ENCODE measurements around the gene TBL1X. TPM values are rescaled to one million over a fixed set of nuclear protein-coding genes. Genes with fewer than 3 reads are reported as not detected.
"Not testable (repeated sequence)": the region's sequence is repeated elsewhere in the genome, so short reads cannot be mapped to it uniquely, and the experiment has no call there.

TBL1X gene
- total RNA-seq, 1 donor from 2014 or later = 6.5 TPM

GRCh38 chrX:9447906-9448305 lies 17.0 kb upstream of the TBL1X start:
- Mint-ChIP-seq H3K27me3 (ENCODE audit: unreplicated experiment) (peaks cover 2% of the 10 kb centered on the region), H3K36me3 (ENCODE audit: unreplicated experiment) (no peaks in the 10 kb centered on the region)

GRCh38 chrX:9456250-9457074 lies 8.4 kb upstream of the TBL1X start:
- Mint-ChIP-seq H3K36me3 (ENCODE audit: unreplicated experiment) (no peaks in the 10 kb centered on the region), H3K9me3 (ENCODE audit: unreplicated experiment) (no peaks in the 10 kb centered on the region), H3K4me1 (ENCODE audit: low read depth, unreplicated experiment) (no peaks in the 10 kb centered on the region), H3K4me3 (ENCODE audit: unreplicated experiment) (no peak overlapping the region), H3K27ac (ENCODE audit: unreplicated experiment) (no peak overlapping the region), H3K27me3 (ENCODE audit: unreplicated experiment) (no peaks in the 10 kb centered on the region)
- DNase-seq = no peak
- no peak for TF ChIP-seq CTCF (IDR thresholded peaks at IDR 0.05; ENCODE audit: partially characterized antibody, unreplicated experiment)

More at GRCh38 chrX:9447906-9448305, 17.0 kb upstream of the TBL1X start:
- no peak for TF ChIP-seq CTCF (IDR thresholded peaks at IDR 0.05; ENCODE audit: partially characterized antibody, unreplicated experiment)
- Mint-ChIP-seq H3K4me3 (ENCODE audit: unreplicated experiment) (no peak overlapping the region), H3K9me3 (ENCODE audit: unreplicated experiment) (no peaks in the 10 kb centered on the region), H3K4me1 (ENCODE audit: low read depth, unreplicated experiment) (no peaks in the 10 kb centered on the region), H3K27ac (ENCODE audit: unreplicated experiment) (no peak overlapping the region)
- no peak for DNase-seq

- H3K27me3 Mint-ChIP-seq (ENCODE audit: unreplicated experiment); H3K9me3 Mint-ChIP-seq (ENCODE audit: unreplicated experiment); H3K36me3 Mint-ChIP-seq (ENCODE audit: unreplicated experiment); H3K4me3 Mint-ChIP-seq (ENCODE audit: unreplicated experiment); DNase-seq; H3K4me1 Mint-ChIP-seq (ENCODE audit: low read depth, unreplicated experiment); H3K27ac Mint-ChIP-seq (ENCODE audit: unreplicated experiment): not testable (repeated sequence)
These were observed 6.8 kb upstream of the TBL1X start for GRCh38 chrX:9458034-9458433.

GRCh38 chrX:9458516-9459078 lies 6.3 kb upstream of the TBL1X start:
- TF ChIP-seq CTCF (IDR thresholded peaks at IDR 0.05; ENCODE audit: partially characterized antibody, unreplicated experiment) = no peak
- H3K4me1 Mint-ChIP-seq (ENCODE audit: low read depth, unreplicated experiment) = peaks cover 7% of the 10 kb centered on the region
- no peak overlapping the region for H3K4me3 Mint-ChIP-seq (ENCODE audit: unreplicated experiment)
- H3K27ac Mint-ChIP-seq (ENCODE audit: unreplicated experiment) = no peak overlapping the region
- peaks cover 2% of the 10 kb centered on the region for H3K27me3 Mint-ChIP-seq (ENCODE audit: unreplicated experiment)
- peaks cover 8% of the 10 kb centered on the region for H3K9me3 Mint-ChIP-seq (ENCODE audit: unreplicated experiment)
- DNase-seq = no peak
- no peaks in the 10 kb centered on the region for H3K36me3 Mint-ChIP-seq (ENCODE audit: unreplicated experiment)

- TF ChIP-seq CTCF (IDR thresholded peaks at IDR 0.05; ENCODE audit: partially characterized antibody, unreplicated experiment) = no peak
- H3K4me1 Mint-ChIP-seq (ENCODE audit: low read depth, unreplicated experiment) = peaks cover 7% of the 10 kb centered on the region
- H3K9me3 Mint-ChIP-seq (ENCODE audit: unreplicated experiment) = peaks cover 10% of the 10 kb centered on the region
- H3K4me3 Mint-ChIP-seq (ENCODE audit: unreplicated experiment) = no peak overlapping the region
- DNase-seq = no peak
- H3K27ac Mint-ChIP-seq (ENCODE audit: unreplicated experiment) = no peak overlapping the region
- peaks cover 4% of the 10 kb centered on the region for H3K27me3 Mint-ChIP-seq (ENCODE audit: unreplicated experiment)
- no peaks in the 10 kb centered on the region for H3K36me3 Mint-ChIP-seq (ENCODE audit: unreplicated experiment)
These were observed 5.6 kb upstream of the TBL1X start for GRCh38 chrX:9459186-9459748.
